Gastroesophageal sphincter (tissue), 4 donors: ENCODE data around the gene LRRC74A. TPM values are rescaled to one million over a fixed set of nuclear protein-coding genes. Genes with fewer than 3 reads are reported as not detected.

Experiments
- ATAC-seq: fragments of 150-250 bp; one replicate; pipeline ENCODE4 v1.9.1; 2016; ENCODE audit warnings: mild to moderate bottlenecking, moderate library complexity
- H3K27ac ChIP-seq, 4 donors: fragments of 200-600 bp; sonication (generic) in 3 of 4; 1 replicate in 3 of 4; 2 replicates in 1 of 4; pipeline ENCODE4 v1.5.1; 2016 to 2019
- H3K27me3 ChIP-seq: fragments of 200-600 bp; sonication (generic); one replicate; pipeline ENCODE4 v1.5.1; 2019
- H3K36me3 ChIP-seq, 2 donors: fragments of 200-600 bp; sonication (generic); one replicate each; pipeline ENCODE4 v1.5.1; 2019; ENCODE audit warnings: control low read depth in 1 of 2
- H3K4me1 ChIP-seq, 3 donors: fragments of 200-600 bp; sonication (generic); 1 replicate in 2 of 3; 2 replicates in 1 of 3; pipeline ENCODE4 v1.5.1; 2016 to 2019; ENCODE audit warnings: control low read depth in 2 of 3
- H3K4me3 ChIP-seq, 2 donors: fragments of 200-600 bp; sonication (generic); one replicate each; pipeline ENCODE4 v1.5.1; 2019; ENCODE audit warnings: mild to moderate bottlenecking in 1 of 2, moderate library complexity in 1 of 2
- H3K9me3 ChIP-seq, 3 donors: fragments of 200-600 bp; sonication (generic); one replicate each; pipeline ENCODE4 v1.5.1; 2017 to 2019; ENCODE audit warnings: control low read depth in 2 of 3
- EP300 ChIP-seq: sonication (generic); formaldehyde crosslinking; IDR thresholded peaks from one replicate; pipeline ENCODE4 v1.6.1; 2017; ENCODE audit warnings: antibody characterized with exemption, mild to moderate bottlenecking
- POLR2A ChIP-seq, 2 donors: fragments of 450-650 bp; IDR thresholded peaks; one replicate each; pipeline ENCODE4 v1.6.1; 2017; ENCODE audit warnings: antibody characterized with exemption in 2 of 2, mild to moderate bottlenecking in 2 of 2, moderate library complexity in 1 of 2
- POLR2AphosphoS5 ChIP-seq: sonication (generic); formaldehyde crosslinking; IDR thresholded peaks from one replicate; pipeline ENCODE4 v1.6.1; 2017; ENCODE audit warnings: antibody characterized with exemption
- WGBS, 2 donors: methylation state at CpG; one replicate each; pipeline ENCODE4 v1.1.5; 2018; ENCODE audit warnings: low coverage in 1 of 2; 5-methylcytosine and 5-hydroxymethylcytosine counted together
- total RNA-seq, 4 donors: library from RNA; depleted of rRNA; stranded (reverse); fragments of >200 nt; gene quantifications; one replicate each; pipeline ENCODE4 v1.1.0, GENCODE V29; 2016
- TF ChIP-seq, protein P1 (sequence below), 4 experiments: fragments of 200-600 bp in 2 of 4; fragments of 450-650 bp in 2 of 4; sonication (generic) in 1 of 4; IDR thresholded peaks; one replicate each; pipeline ENCODE4 v1.5.1; 2017 to 2019; ENCODE audit warnings: antibody characterized with exemption in 4 of 4, mild to moderate bottlenecking in 2 of 4, moderate library complexity in 2 of 4

Gene LRRC74A
- total RNA-seq, 4 donors from 2014 or later, result not detected

DNA sequence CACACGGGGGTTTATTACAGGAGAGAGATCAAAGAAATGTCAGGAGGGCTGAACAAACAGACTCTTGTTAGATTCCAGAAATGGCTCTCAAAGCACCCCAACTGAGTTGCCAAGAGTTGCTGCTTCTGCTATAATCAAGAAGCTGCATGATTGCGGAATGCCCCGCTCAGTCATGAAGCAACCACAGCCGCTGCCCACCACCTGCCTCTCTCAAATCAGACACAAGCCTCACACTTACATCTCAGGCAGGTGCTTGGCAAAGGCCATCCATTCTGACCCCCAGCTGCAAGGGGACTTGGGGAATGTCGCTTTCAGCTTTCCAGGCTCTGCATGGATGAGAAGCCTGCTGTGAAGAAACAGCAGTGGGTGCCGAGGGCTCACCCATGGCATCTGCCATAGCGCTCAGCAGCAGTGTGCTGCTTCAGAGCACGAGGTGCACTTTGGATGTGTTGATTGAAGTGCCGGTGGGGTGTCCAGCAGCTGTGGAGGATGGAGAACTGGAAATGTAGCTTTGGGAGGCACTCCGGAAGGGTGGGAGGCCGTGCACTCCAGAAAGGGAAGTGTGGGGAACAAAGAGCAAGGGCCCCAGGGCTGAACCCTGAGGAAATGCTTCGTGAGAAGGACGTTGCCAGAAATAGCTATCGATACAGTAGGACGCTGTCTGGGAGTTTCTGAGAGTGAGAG is 37.7 kb downstream of the LRRC74A start:
- ATAC-seq, result peak; percentile 81
- H3K9me3 ChIP-seq, result no peaks in the 10 kb centered on the region
- peaks cover 27% of the 10 kb centered on the region for H3K27me3 ChIP-seq
- H3K27ac ChIP-seq, result peak overlapping the region in 3 of 4 donors; percentile 39 to 69 (median 64)
- no peak overlapping the region for H3K4me3 ChIP-seq
- peaks cover 0 to 16% (median 0%) of the 10 kb centered on the region in 3 donors for H3K4me1 ChIP-seq
- WGBS, 2 donors, result 31 to 40% methylated on average over 2 to 10 of the region's 15 CpGs
- no peaks in the 10 kb centered on the region for H3K36me3 ChIP-seq
- no peak for TF ChIP-seq POLR2A (IDR thresholded peaks at IDR 0.05)
- TF ChIP-seq EP300, result no peak
- TF ChIP-seq, protein P1, sequence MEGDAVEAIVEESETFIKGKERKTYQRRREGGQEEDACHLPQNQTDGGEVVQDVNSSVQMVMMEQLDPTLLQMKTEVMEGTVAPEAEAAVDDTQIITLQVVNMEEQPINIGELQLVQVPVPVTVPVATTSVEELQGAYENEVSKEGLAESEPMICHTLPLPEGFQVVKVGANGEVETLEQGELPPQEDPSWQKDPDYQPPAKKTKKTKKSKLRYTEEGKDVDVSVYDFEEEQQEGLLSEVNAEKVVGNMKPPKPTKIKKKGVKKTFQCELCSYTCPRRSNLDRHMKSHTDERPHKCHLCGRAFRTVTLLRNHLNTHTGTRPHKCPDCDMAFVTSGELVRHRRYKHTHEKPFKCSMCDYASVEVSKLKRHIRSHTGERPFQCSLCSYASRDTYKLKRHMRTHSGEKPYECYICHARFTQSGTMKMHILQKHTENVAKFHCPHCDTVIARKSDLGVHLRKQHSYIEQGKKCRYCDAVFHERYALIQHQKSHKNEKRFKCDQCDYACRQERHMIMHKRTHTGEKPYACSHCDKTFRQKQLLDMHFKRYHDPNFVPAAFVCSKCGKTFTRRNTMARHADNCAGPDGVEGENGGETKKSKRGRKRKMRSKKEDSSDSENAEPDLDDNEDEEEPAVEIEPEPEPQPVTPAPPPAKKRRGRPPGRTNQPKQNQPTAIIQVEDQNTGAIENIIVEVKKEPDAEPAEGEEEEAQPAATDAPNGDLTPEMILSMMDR (IDR thresholded peaks at IDR 0.05), result no peak
- TF ChIP-seq POLR2AphosphoS5, result peak; percentile 33

DNA sequence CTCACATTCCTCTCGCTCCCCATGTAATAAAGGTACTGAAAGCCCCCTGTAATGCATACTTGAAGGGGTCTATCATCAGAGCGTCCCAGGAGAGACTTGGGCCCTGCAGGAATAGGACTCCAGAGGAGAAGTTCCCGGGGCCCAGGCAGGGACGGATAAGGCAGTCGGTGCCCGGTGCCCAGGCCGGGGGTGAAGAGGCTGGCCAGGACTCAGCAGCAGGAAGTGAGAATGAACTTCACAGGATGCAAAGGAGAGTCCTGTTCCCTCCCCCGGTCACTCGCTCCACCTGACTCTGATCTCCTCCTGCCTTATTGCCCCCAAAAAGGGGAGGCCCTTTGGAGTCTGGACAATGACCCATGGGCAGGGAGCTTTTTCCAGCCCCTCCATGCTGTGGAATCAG is 40.2 kb downstream of the LRRC74A start:
- Histone ChIP-seq H3K27me3 (peaks cover 29% of the 10 kb centered on the region), H3K4me1 (peaks cover 0 to 16% (median 0%) of the 10 kb centered on the region in 3 donors), H3K27ac (no peak overlapping the region), H3K4me3 (no peak overlapping the region), H3K9me3 (no peaks in the 10 kb centered on the region), H3K36me3 (no peaks in the 10 kb centered on the region)
- TF ChIP-seq POLR2AphosphoS5, result no peak
- TF ChIP-seq EP300, result no peak
- TF ChIP-seq, protein P1 (IDR thresholded peaks at IDR 0.05), result no peak
- no peak for TF ChIP-seq POLR2A (IDR thresholded peaks at IDR 0.05)
- WGBS, 2 donors, result 0% methylated on average over 1 of the region's 9 CpGs; no CpG with 5 or more reads in 1 of the 2 donors
- ATAC-seq, result no peak

DNA sequence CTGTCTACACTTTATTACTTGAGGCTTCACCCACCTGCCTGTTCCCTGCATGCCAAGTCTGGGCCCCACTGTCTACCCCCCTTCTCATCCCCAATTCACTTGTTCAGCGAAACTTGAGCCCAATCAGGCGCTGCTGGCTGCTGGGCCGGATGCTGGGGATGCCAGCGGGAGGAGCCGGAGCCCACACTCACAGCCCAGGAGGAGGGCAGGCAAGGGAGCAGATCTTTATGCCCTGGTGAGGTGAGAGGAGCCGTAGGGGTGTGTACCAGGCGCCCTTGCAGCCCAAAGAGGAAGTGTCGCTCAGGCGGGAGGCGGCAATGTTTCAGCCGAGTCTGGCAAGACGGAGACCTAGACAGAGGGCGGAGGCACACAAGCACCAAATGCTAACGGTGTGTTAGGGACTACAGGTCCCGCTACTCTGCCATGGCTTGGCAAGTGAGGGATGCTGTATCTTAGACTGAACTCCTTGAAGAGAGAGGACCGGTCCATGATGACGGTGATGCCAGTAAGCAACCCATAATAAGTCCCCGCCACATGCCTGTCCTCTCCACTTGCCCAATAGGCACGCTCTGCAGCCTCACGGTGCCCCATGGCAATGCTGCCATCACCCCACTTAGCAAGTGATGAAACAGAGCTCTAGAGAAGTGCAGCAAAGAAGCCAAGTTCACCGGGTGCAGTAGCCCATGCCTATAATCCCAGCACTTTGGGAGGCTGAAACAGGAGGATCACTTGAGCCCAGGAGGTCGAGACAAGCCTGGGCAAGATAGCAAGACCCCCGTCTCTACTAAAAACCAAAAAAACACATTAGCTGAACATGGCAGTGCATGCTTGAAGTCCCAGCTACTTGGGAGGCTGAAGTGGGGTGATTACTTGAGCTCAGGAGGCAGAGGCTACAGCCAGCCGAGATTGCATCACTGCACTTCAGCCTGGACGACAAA is 41.6 kb downstream of the LRRC74A start:
- TF ChIP-seq EP300, result no peak
- TF ChIP-seq POLR2A (IDR thresholded peaks at IDR 0.05), result no peak
- TF ChIP-seq, protein P1 (IDR thresholded peaks at IDR 0.05), result no peak
- TF ChIP-seq POLR2AphosphoS5, result no peak
- no peak overlapping the region for H3K4me3 ChIP-seq
- H3K27me3 ChIP-seq, result peaks cover 21% of the 10 kb centered on the region
- H3K4me1 ChIP-seq, result peaks cover 0 to 16% (median 0%) of the 10 kb centered on the region in 3 donors
- 70 to 88% methylated on average over 6 to 9 of the region's 25 CpGs for WGBS, 2 donors
- no peaks in the 10 kb centered on the region for H3K36me3 ChIP-seq
- H3K9me3 ChIP-seq, result no peaks in the 10 kb centered on the region
- ATAC-seq, result no peak
- H3K27ac ChIP-seq, result peak overlapping the region in 1 of 4 donors; percentile 37

DNA sequence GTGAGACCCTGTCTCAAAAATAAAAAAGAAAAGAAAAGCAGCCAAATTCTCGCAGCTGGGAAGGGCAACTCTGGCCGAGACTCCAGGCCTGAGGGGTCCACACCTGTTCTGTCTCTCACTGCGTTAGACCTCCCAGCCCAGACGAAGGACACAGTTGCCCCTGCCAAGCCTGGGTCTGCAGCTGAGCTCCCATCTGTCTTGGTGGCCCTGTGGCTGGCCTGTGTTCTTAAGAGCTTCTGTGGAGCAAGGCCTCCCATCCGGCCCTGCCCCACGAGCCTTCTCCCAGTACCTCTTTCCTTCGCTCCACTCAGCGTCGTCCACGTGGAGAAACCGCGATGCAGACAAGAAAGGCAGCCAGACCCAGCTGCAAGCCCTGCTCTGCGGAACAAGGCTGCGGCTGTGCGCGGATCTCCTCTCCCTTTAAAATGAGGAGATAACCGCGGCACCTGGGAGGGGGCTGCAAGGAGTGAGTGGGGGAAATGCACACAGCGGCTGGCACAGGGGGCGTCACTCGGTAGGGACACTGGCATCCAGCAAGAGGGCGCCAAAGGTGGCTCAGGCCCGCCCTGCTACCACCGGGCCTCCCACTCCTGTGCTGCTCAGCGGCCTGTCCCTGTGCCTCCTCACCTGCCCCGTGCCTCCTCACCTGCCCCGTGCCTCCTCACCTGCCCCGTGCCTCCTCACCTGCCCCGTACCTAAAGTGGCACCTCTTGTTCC is 42.4 kb downstream of the LRRC74A start:
- Histone ChIP-seq H3K36me3 (no peaks in the 10 kb centered on the region), H3K27me3 (peaks cover 21% of the 10 kb centered on the region), H3K4me3 (no peak overlapping the region), H3K27ac (no peak overlapping the region), H3K9me3 (no peaks in the 10 kb centered on the region), H3K4me1 (peaks cover 0 to 10% (median 0%) of the 10 kb centered on the region in 3 donors)
- 71 to 78% methylated on average over 4 to 13 of the region's 29 CpGs for WGBS, 2 donors
- no peak for ATAC-seq
- no peak for TF ChIP-seq POLR2AphosphoS5
- TF ChIP-seq EP300, result no peak
- TF ChIP-seq, protein P1 (IDR thresholded peaks at IDR 0.05), result no peak
- no peak for TF ChIP-seq POLR2A (IDR thresholded peaks at IDR 0.05)
